ENCODE results near the gene FRZB. TPM values are rescaled to one million over a fixed set of nuclear protein-coding genes. Genes with fewer than 3 reads are reported as not detected.

The FRZB gene
- total RNA-seq, 1 experiment from 2014 or later: 0.08 TPM

GRCh38 chr2:182836451-182836850 is 30.0 kb downstream of the FRZB start:
- no TSS peak for BruUV-seq (replicated peaks)
- peaks cover 36% of the 10 kb centered on the region for H3K27me3 ChIP-seq (ENCODE audit: control insufficient read depth, insufficient read depth, low read length)
- no peak overlapping the region for H3K4me3 ChIP-seq (ENCODE audit: low read depth in 2 of 2, low read length in 2 of 2)
- H3K4me1 ChIP-seq (ENCODE audit: control insufficient read depth, insufficient read depth, low read length): no peaks in the 10 kb centered on the region
- no peak overlapping the region for H3K27ac ChIP-seq (ENCODE audit: low read length)
- ChIA-PET CTCF (no interaction called here), POLR2A (no interaction called here)
- no peaks in the 10 kb centered on the region for H3K36me3 ChIP-seq (ENCODE audit: control insufficient read depth, insufficient read depth, low read length)
- H3K9me3 ChIP-seq (ENCODE audit: control insufficient read depth, insufficient read depth, low read depth, low read length): no peaks in the 10 kb centered on the region
- ATAC-seq (no peak), DNase-seq (ENCODE audit: low read depth, low spot score) (no peak)
- intact Hi-C loops (cut with micrococcal nuclease; ENCODE audit: unreplicated experiment): no loop called here
- no peak for TF ChIP-seq SIN3A (IDR thresholded peaks at IDR 0.05; ENCODE audit: borderline replicate concordance, insufficient read depth, low read depth, low read length)
- in situ Hi-C loops (cut with HindIII; ENCODE audit: low pct_unique_long_range_greater_than_20kb, low sequenced_read_pairs): no loop called here

- CTCF ChIA-PET: no interaction called here
These were observed 32.1 kb downstream of the FRZB start for GRCh38 chr2:182834293-182834692.

More at GRCh38 chr2:182834293-182834692, 32.1 kb downstream of the FRZB start:
- no peak for TF ChIP-seq POLR2AphosphoS5 (IDR thresholded peaks at IDR 0.05; ENCODE audit: low read depth, low read length)
- TF ChIP-seq REST (IDR thresholded peaks at IDR 0.05; ENCODE audit: insufficient read depth in 1 of 2, low read depth in 2 of 2, low read length in 1 of 2): no peak
- no peak for TF ChIP-seq CTCF (IDR thresholded peaks at IDR 0.05)
- no peak for TF ChIP-seq SIN3A (IDR thresholded peaks at IDR 0.05; ENCODE audit: borderline replicate concordance, insufficient read depth, low read depth, low read length)
- no peak for TF ChIP-seq TCF7L2 (IDR thresholded peaks at IDR 0.05; ENCODE audit: low read depth, low read length)
- Histone ChIP-seq H3K27ac (ENCODE audit: low read length) (no peak overlapping the region), H3K27me3 (ENCODE audit: control insufficient read depth, insufficient read depth, low read length) (peaks cover 22% of the 10 kb centered on the region), H3K4me3 (ENCODE audit: low read depth in 2 of 2, low read length in 2 of 2) (no peak overlapping the region), H3K9me3 (ENCODE audit: control insufficient read depth, insufficient read depth, low read depth, low read length) (no peaks in the 10 kb centered on the region), H3K36me3 (ENCODE audit: control insufficient read depth, insufficient read depth, low read length) (no peaks in the 10 kb centered on the region), H3K4me1 (ENCODE audit: control insufficient read depth, insufficient read depth, low read length) (no peaks in the 10 kb centered on the region)
- no peak for ATAC-seq
- intact Hi-C loops (cut with micrococcal nuclease; ENCODE audit: unreplicated experiment) (no loop called here), in situ Hi-C loops (cut with HindIII; ENCODE audit: low pct_unique_long_range_greater_than_20kb, low sequenced_read_pairs) (no loop called here)
- DNase-seq (ENCODE audit: low read depth, low spot score): no peak
- no TSS peak for BruUV-seq (replicated peaks)
- POLR2A ChIA-PET: no interaction called here

Measured in Panc1 (cell line).